GM19397 (cell line): ENCODE results near the gene DSPP.
"Not testable (repeated sequence)": the region's sequence is repeated elsewhere in the genome, so short reads cannot be mapped to it uniquely, and the experiment has no call there.

Experiments
- ATAC-seq: cut with Tn5 transposase; IDR thresholded peaks from one replicate; pipeline ENCODE4 v1.9.1; 2021; ENCODE audit warnings: mild to moderate bottlenecking, moderate library complexity; ENCODE audit not compliant: unreplicated experiment

DSPP gene

GRCh38 chr4:87608229-87608628 is at the start of gene DSPP:
TSS of gene DSPP (plus strand) at chr4:87608529. CDS start at chr4:87610909, 2,380 bp downstream.
- ATAC-seq, result no peak

GRCh38 chr4:87559090-87559837 is 49.1 kb upstream of the DSPP start:
- peak; percentile 98 for ATAC-seq

DNA sequence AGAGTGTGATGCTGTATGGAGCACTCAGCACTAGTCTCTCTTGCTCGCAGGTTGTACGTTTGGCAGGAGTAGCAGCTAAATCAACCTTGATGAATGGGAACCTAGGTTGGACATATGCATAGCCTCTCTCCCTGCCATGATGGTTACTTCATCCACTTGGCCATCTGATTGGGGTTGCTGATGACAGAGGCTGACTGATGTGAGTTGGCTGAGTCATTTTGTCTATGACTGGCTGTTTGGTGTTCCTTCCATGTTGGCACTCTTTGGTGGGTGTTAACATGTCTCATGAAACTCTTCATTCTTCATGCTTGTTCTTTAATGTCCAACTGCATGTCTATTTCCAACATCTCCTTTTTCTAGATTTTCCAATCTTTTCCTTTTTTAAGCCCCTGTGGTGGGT is 47.5 kb upstream of the DSPP start:
- ATAC-seq, result no peak

DNA sequence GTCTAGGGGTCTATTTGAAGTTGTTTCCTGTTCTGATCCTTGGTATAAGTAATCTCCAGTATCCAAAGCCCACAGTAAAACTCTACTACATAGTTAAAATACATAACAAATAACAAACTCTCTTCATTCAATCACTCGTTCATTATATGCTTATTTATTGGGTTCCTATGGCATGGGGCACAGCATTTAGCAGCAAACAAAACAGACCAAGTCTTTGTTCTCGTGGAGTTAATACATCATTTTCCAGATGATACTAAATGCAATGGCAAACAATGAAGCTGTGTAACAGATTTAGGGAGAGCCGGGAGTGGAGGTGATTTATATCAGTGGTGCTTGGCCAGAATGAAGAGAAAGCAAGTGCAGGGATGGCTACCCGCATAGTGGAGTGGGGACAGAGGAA is 42.6 kb upstream of the DSPP start:
- no peak for ATAC-seq

DNA sequence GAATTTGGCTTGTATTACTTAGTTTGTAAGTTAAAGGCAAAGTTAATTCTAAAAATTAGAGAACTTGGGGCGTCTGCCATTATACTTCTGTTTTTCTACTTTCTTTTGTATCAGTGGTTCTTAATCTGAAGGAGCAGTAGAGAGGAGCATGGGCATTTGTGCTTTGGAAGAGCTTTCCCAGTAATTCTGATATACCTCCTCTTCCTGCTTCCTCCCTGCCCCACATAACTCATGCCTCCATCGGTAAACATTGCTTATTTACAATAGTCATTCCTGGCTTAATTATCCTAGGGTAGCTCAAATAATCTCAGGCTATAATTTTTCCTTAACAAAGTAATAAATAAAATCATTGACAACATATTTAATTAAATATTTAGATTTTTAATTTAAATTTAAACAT is 42.1 kb upstream of the DSPP start:
- ATAC-seq, result no peak

DNA sequence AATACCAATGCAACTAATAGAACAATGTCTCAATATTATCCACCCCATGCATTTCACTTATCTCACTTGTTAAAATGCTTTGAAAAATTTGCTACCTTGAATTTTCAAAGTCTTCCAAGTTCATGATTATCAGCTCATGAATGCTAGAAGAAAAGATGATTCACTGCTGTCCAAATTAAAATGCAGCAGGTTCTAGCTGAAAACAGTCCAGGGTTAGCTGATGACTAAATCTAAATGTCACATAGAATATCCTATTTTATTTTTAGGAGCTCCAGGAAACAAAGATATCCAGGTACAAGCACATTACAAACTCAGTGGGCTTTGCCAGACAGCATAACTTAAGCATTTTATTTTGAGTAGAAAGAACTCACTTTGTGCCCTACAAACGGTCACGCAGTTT is 41.1 kb upstream of the DSPP start:
- no peak for ATAC-seq

GRCh38 chr4:87570290-87570805 is 38.0 kb upstream of the DSPP start:
- ATAC-seq, result no peak

DNA sequence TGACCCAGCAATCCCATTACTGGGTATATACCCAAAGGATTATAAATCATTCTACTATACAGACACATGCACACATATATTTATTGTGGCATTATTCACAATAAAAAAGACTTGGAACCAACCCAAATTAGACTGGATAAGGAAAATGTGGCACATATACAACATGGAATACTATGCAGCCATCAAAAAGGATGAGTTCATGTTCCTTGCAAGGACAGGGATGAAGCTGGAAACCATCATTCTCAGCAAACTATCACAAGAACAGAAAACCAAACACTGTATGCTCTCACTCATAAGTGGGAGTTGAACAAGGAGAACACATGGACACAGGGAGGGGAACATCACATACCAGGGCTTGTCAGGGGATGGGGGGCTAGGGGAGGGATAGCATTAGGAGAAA is 34.0 kb upstream of the DSPP start:
- not testable (repeated sequence) for ATAC-seq

DNA sequence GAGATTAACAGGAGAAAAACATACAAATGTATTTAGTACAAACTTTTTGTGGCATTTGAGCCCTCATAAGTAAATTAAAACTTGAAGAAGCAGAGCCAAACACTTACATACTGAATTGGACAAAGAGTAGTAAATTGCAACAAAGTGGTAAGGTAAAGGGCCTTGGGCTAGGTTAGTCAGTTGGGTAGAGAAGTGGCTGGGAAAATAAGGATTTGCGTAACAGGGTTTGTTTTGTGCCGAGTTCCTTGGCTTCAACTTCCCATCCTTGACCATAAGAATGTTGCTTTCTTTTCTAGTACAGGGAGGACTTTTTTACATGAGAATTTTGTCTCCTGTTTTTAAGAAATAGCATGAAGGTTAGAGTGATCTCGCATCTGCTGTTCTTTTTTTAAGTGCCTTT is 33.3 kb upstream of the DSPP start:
- ATAC-seq, result no peak

GRCh38 chr4:87575408-87575807 is 32.9 kb upstream of the DSPP start:
- ATAC-seq, result no peak

- ATAC-seq, result no peak
Measured at GRCh38 chr4:87575983-87576382, 32.3 kb upstream of the DSPP start.

GRCh38 chr4:87579478-87579877 is 28.9 kb upstream of the DSPP start:
- ATAC-seq, result no peak

DNA sequence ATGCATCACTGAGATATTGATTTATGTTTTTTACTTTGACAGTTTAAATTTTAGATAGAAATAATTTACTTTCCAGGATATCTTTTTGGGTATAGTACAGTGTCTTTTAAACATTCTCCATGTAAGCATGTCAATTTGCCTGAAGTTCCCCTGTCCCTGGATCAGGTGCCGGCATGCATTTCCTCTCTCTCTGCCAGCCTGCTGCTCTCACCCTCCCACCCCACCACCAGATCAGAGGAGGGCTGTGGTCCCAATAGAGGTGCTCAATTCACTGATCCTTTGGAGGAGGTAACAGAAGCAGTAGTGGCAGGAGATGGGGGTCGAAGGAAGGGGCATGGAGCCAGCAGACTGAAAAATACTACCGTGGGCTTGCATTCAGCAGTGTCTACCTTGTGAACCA is 28.3 kb upstream of the DSPP start:
- no peak for ATAC-seq

GRCh38 chr4:87584222-87584908 is 24.0 kb upstream of the DSPP start:
- ATAC-seq, result no peak

DNA sequence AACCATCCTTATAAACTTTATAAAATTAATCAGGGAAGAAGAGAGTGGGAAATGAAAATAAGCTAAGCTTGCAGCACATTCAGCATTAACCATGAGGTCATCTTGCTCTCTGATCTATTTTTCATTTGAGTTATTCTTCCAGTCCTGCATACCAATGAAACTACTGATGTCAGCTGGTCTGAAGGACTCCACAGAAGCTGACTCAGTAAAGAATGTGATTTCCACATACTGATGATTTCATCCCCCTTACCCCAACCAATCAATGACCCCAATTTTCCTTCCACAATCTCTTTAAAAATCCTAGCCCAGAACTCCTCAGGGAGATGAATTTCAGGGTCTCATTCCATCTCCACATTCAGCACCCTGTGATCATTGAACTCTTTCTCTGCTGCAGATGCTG is 18.8 kb upstream of the DSPP start:
- ATAC-seq, result no peak

GRCh38 chr4:87592124-87592523 is 16.2 kb upstream of the DSPP start:
- no peak for ATAC-seq

- ATAC-seq, result no peak
Measured at GRCh38 chr4:87601361-87601760, 7.0 kb upstream of the DSPP start.

DNA sequence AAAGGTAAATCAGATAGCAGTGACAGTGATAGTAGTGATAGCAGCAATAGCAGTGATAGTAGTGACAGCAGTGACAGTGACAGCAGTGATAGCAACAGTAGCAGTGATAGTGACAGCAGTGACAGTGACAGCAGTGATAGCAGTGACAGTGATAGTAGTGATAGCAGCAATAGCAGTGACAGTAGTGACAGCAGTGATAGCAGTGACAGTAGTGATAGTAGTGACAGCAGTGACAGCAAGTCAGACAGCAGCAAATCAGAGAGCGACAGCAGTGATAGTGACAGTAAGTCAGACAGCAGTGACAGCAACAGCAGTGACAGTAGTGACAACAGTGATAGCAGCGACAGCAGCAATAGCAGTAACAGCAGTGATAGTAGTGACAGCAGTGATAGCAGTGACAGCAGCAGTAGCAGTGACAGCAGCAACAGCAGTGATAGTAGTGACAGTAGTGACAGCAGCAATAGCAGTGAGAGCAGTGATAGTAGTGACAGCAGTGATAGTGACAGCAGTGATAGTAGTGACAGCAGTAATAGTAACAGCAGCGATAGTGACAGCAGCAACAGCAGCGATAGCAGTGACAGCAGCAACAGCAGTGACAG is 6.1 kb downstream of the DSPP start:
- no peak for ATAC-seq

- ATAC-seq, result no peak
Measured at GRCh38 chr4:87616268-87616667, 7.9 kb downstream of the DSPP start.

DNA sequence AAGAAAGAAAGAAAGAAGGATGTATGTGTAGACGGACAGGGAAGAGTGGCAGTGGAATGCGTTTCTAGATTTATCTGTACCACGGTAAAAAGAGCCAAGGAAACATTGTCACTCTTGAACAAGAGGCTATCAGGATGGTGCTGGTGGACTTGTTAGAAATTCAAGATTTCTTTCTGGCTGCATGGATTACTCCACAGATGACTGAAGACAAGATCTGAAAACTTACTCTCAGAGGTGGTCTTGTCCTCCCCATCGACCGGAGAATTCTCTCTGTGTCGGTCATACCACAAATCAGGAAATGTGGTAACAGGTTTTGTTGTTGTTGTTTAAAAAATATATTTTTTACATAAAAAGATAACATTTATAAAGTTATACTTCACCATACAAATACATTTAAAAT is 11.8 kb downstream of the DSPP start:
- ATAC-seq, result no peak

DNA sequence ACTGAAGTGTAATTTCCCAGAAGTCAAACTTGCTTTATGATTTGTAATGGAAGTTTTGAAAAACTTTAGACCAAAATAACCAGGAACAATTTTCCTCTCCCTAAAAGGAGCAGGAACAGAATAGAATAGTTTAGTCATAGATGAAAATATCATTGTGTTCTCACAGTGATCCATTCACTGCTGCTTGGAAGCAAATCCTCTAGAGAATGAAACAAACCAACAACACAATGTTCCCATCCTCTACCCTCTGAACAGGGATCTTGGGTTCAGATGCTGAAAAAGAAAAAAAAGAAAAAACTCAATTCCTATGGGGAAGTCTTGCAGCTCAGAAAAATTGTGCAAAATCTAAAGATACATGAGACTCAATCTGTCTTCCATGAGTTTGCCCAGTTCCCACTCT is 12.2 kb downstream of the DSPP start:
- no peak for ATAC-seq

DNA sequence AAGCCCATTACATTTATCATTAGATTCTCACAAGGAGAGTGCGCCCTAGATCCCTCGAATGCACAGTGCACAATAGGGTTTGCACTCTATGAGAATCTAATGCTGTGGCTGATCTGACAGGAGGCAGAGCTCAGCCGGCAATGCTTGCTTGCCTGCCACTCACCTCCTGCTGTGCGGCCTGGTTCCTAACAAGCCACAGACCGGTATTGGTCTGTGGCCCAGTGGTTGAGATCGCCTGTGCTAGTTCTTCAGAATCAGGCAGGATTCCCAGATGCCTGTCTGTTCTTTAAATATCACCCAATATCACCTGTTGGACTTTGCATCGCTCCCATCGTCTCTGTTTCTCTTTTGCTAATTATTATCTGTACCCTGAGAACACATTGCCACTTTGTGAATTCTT is 14.0 kb downstream of the DSPP start:
- no peak for ATAC-seq
